Thyroid gland (tissue), 4 donors: ENCODE data around the gene MAPKBP1. TPM values are rescaled to one million over a fixed set of nuclear protein-coding genes. Genes with fewer than 3 reads are reported as not detected.

Experiments
- DNase-seq, 2 donors: peaks; one replicate each; pipeline ENCODE4 v3.0.0-alpha.2; 2019
- H3K27ac ChIP-seq, 3 donors: fragments of 200-600 bp; sonication (generic); 1 replicate in 2 of 3; 2 replicates in 1 of 3; pipeline ENCODE4 v1.5.1; 2016 to 2019; ENCODE audit warnings: mild to moderate bottlenecking in 1 of 3, moderate library complexity in 1 of 3
- H3K27me3 ChIP-seq: fragments of 200-600 bp; sonication (generic); one replicate; pipeline ENCODE4 v1.5.1; 2019
- H3K36me3 ChIP-seq, 2 donors: fragments of 200-600 bp; sonication (generic); one replicate each; pipeline ENCODE4 v1.5.1; 2016 to 2019
- H3K4me1 ChIP-seq, 2 donors: fragments of 200-600 bp; sonication (generic); one replicate each; pipeline ENCODE4 v1.5.1; 2017 to 2019
- H3K4me3 ChIP-seq, 3 donors: fragments of 200-600 bp; sonication (generic); replicated peaks in 1 of 3; 1 replicate in 2 of 3; 2 replicates in 1 of 3; pipeline ENCODE4 v1.5.1; 2016; ENCODE audit warnings: mild to moderate bottlenecking in 1 of 3
- H3K9me3 ChIP-seq: fragments of 200-600 bp; sonication (generic); one replicate; pipeline ENCODE4 v1.5.1; 2017
- POLR2A ChIP-seq, 2 donors: fragments of 450-650 bp; IDR thresholded peaks; one replicate each; pipeline ENCODE4 v1.6.1; 2017; ENCODE audit warnings: antibody characterized with exemption in 2 of 2, mild to moderate bottlenecking in 2 of 2, moderate library complexity in 1 of 2
- WGBS, 2 donors: methylation state at CpG; one replicate each; pipeline ENCODE4 v1.1.5; 2017; 5-methylcytosine and 5-hydroxymethylcytosine counted together
- intact Hi-C: fragments of 100-400 bp; cut with DNase I; formaldehyde crosslinking; loops from one replicate; pipeline ENCODE4 v1.15.1; 2023
- total RNA-seq, 4 donors: library from RNA; depleted of rRNA; stranded (reverse); fragments of >200 nt; gene quantifications; one replicate each; pipeline ENCODE4 v1.2.3, GENCODE V29; 2016
- TF ChIP-seq, protein P1 (sequence below), 6 experiments: fragments of 200-600 bp in 3 of 6; fragments of 450-650 bp in 3 of 6; sonication (generic) in 3 of 6; IDR thresholded peaks; one replicate each; pipeline ENCODE4 v1.5.1; 2016 to 2019; ENCODE audit warnings: antibody characterized with exemption in 6 of 6, mild to moderate bottlenecking in 2 of 6, inconsistent platforms in 1 of 6, moderate library complexity in 1 of 6

MAPKBP1 gene
- total RNA-seq, 4 donors from 2014 or later, result 25.4 to 40.5 (median 33.6) TPM

- Histone ChIP-seq H3K27ac (peak overlapping the region; percentile 43 to 73 (median 72)), H3K36me3 (no peaks in the 10 kb centered on the region), H3K4me1 (peaks cover 56 to 74% of the 10 kb centered on the region in 2 donors), H3K4me3 (no peak overlapping the region), H3K27me3 (no peaks in the 10 kb centered on the region), H3K9me3 (no peaks in the 10 kb centered on the region)
- WGBS, 2 donors, result 53 to 54% methylated on average over 10 of the region's 10 CpGs
- intact Hi-C loops, result no loop called here
- no peak for DNase-seq
- TF ChIP-seq POLR2A (IDR thresholded peaks at IDR 0.05), result no peak
- TF ChIP-seq, protein P1, sequence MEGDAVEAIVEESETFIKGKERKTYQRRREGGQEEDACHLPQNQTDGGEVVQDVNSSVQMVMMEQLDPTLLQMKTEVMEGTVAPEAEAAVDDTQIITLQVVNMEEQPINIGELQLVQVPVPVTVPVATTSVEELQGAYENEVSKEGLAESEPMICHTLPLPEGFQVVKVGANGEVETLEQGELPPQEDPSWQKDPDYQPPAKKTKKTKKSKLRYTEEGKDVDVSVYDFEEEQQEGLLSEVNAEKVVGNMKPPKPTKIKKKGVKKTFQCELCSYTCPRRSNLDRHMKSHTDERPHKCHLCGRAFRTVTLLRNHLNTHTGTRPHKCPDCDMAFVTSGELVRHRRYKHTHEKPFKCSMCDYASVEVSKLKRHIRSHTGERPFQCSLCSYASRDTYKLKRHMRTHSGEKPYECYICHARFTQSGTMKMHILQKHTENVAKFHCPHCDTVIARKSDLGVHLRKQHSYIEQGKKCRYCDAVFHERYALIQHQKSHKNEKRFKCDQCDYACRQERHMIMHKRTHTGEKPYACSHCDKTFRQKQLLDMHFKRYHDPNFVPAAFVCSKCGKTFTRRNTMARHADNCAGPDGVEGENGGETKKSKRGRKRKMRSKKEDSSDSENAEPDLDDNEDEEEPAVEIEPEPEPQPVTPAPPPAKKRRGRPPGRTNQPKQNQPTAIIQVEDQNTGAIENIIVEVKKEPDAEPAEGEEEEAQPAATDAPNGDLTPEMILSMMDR (IDR thresholded peaks at IDR 0.05), result no peak
Observed at GRCh38 chr15:41795996-41796856, 21.9 kb downstream of the MAPKBP1 start.

DNA sequence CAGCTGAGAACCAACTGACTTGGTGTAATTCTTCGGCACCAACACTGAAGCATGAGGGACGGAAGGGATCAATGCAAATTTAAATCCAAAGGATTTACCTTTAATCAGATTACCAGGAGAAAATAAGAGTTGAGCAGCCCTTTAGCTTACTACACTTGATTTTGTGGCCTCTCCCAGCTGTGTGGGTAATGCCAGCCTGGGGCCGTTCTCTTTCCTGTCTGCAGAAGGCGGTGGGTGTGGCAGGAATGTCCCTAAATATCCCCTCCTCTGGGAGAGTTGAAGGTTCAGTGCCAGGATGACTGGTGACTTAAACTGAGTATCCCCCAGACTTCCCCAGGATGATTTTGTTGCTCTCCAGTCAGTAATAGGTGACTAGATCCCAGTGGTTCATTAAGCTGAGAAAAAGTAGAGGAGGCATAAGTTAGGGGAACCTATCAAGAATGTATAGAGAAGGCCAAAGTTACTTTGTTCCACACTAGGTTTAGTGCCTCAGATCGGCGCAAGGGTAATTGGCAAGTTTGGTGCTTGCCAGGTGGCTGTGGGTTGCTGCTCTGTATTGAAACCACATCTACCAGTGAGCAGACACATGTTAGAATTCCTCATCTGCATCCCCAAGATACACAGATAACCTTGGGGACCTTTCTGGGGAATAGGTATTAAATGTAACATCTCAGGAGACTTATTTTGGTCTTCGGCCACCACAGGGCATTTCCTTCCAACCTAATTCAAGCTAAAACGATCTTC, 23.1 kb downstream of the MAPKBP1 start:
- H3K27ac ChIP-seq, result peak overlapping the region; percentile 72 to 81 (median 73)
- H3K27me3 ChIP-seq, result no peaks in the 10 kb centered on the region
- TF ChIP-seq POLR2A (IDR thresholded peaks at IDR 0.05), result no peak
- TF ChIP-seq, protein P1 (IDR thresholded peaks at IDR 0.05), result no peak
- H3K36me3 ChIP-seq, result no peaks in the 10 kb centered on the region
- no peaks in the 10 kb centered on the region for H3K9me3 ChIP-seq
- intact Hi-C loops, result no loop called here
- peaks cover 61 to 71% of the 10 kb centered on the region in 2 donors for H3K4me1 ChIP-seq
- no peak overlapping the region for H3K4me3 ChIP-seq
- DNase-seq, result no peak
- 79 to 81% methylated on average over 8 of the region's 8 CpGs for WGBS, 2 donors

GRCh38 chr15:41798607-41799487, 24.6 kb downstream of the MAPKBP1 start:
- TF ChIP-seq, protein P1 (IDR thresholded peaks at IDR 0.05), result peak in 1 of 6 experiments; percentile 6
- no peak for TF ChIP-seq POLR2A (IDR thresholded peaks at IDR 0.05)
- Histone ChIP-seq H3K27me3 (no peaks in the 10 kb centered on the region), H3K27ac (peak overlapping the region; percentile 72 to 81 (median 73)), H3K4me1 (peaks cover 67 to 70% of the 10 kb centered on the region in 2 donors), H3K4me3 (no peak overlapping the region), H3K36me3 (no peaks in the 10 kb centered on the region), H3K9me3 (no peaks in the 10 kb centered on the region)
- intact Hi-C loops, result no loop called here
- DNase-seq, result peak; percentile 88 to 89
- whole genome bisulfite sequencing, 2 donors, result 37 to 46% methylated on average over 9 of the region's 9 CpGs

DNA sequence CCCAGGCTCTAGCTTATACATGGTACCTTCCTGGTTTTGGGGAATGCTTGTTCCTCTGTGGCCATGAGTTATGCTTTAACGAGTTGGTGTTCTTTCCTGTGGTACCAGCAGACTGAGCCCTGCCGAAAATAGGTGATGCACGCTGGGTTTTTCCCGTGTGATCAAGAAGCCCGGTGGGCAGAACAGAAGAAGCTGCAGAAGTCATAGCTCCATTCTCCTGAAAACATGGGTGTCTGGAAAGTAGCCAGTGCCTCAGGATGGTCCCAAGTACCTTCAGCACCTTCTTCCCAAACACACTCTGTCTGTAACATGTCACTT, 25.2 kb downstream of the MAPKBP1 start:
- no peak for DNase-seq
- H3K9me3 ChIP-seq, result no peaks in the 10 kb centered on the region
- no peak for TF ChIP-seq POLR2A (IDR thresholded peaks at IDR 0.05)
- TF ChIP-seq, protein P1 (IDR thresholded peaks at IDR 0.05), result no peak
- H3K4me3 ChIP-seq, result no peak overlapping the region
- 40 to 55% methylated on average over 5 of the region's 5 CpGs for WGBS, 2 donors
- peaks cover 73 to 76% of the 10 kb centered on the region in 2 donors for H3K4me1 ChIP-seq
- no peaks in the 10 kb centered on the region for H3K27me3 ChIP-seq
- H3K36me3 ChIP-seq, result no peaks in the 10 kb centered on the region
- peak overlapping the region; percentile 63 to 81 (median 73) for H3K27ac ChIP-seq
- intact Hi-C loops, result no loop called here
